Measurements from ENCODE around the gene CNGA1. TPM values are rescaled to one million over a fixed set of nuclear protein-coding genes. Genes with fewer than 3 reads are reported as not detected.

The CNGA1 gene
- total and polyA plus RNA-seq, 2 experiments from 2014 or later: 0.54 to 1.9 TPM

- Histone ChIP-seq H3K4me3 (no peak overlapping the region), H3K27me3 (no peaks in the 10 kb centered on the region), H3K27ac (no peak overlapping the region), H3K36me3 (no peaks in the 10 kb centered on the region), H3K9me3 (ENCODE audit: low read depth) (no peaks in the 10 kb centered on the region), H3K4me1 (ENCODE audit: low read depth) (no peaks in the 10 kb centered on the region)
- DNase-seq (ENCODE audit: low read depth in 1 of 2, low spot score in 1 of 2): no peak
- TF ChIP-seq, protein P1, sequence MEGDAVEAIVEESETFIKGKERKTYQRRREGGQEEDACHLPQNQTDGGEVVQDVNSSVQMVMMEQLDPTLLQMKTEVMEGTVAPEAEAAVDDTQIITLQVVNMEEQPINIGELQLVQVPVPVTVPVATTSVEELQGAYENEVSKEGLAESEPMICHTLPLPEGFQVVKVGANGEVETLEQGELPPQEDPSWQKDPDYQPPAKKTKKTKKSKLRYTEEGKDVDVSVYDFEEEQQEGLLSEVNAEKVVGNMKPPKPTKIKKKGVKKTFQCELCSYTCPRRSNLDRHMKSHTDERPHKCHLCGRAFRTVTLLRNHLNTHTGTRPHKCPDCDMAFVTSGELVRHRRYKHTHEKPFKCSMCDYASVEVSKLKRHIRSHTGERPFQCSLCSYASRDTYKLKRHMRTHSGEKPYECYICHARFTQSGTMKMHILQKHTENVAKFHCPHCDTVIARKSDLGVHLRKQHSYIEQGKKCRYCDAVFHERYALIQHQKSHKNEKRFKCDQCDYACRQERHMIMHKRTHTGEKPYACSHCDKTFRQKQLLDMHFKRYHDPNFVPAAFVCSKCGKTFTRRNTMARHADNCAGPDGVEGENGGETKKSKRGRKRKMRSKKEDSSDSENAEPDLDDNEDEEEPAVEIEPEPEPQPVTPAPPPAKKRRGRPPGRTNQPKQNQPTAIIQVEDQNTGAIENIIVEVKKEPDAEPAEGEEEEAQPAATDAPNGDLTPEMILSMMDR (IDR thresholded peaks at IDR 0.05; ENCODE audit: low read depth, low read length): no peak
Observed at GRCh38 chr4:47972721-47973120, 43.8 kb downstream of the CNGA1 start.

- Histone ChIP-seq H3K36me3 (no peaks in the 10 kb centered on the region), H3K4me3 (no peak overlapping the region), H3K4me1 (ENCODE audit: low read depth) (no peaks in the 10 kb centered on the region), H3K9me3 (ENCODE audit: low read depth) (no peaks in the 10 kb centered on the region), H3K27me3 (no peaks in the 10 kb centered on the region), H3K27ac (no peak overlapping the region)
- no peak for DNase-seq (ENCODE audit: low read depth in 1 of 2, low spot score in 1 of 2)
- TF ChIP-seq, protein P1 (IDR thresholded peaks at IDR 0.05; ENCODE audit: low read depth, low read length): no peak
Observed at GRCh38 chr4:47972181-47972580, 44.3 kb downstream of the CNGA1 start.

GRCh38 chr4:47968847-47969246 is 47.6 kb downstream of the CNGA1 start:
- no peak for DNase-seq (ENCODE audit: low read depth in 1 of 2, low spot score in 1 of 2)
- Histone ChIP-seq H3K4me3 (no peak overlapping the region), H3K27ac (no peak overlapping the region), H3K9me3 (ENCODE audit: low read depth) (no peaks in the 10 kb centered on the region), H3K4me1 (ENCODE audit: low read depth) (no peaks in the 10 kb centered on the region), H3K27me3 (no peaks in the 10 kb centered on the region), H3K36me3 (no peaks in the 10 kb centered on the region)
- TF ChIP-seq, protein P1 (IDR thresholded peaks at IDR 0.05; ENCODE audit: low read depth, low read length): no peak

GRCh38 chr4:47954677-47955076 is 61.8 kb downstream of the CNGA1 start:
- H3K27me3 ChIP-seq: no peaks in the 10 kb centered on the region
- no peaks in the 10 kb centered on the region for H3K9me3 ChIP-seq (ENCODE audit: low read depth)
- no peak for DNase-seq (ENCODE audit: low read depth in 1 of 2, low spot score in 1 of 2)

GRCh38 chr4:47954245-47954644 is 62.2 kb downstream of the CNGA1 start:
- Histone ChIP-seq H3K27ac (no peak overlapping the region), H3K4me1 (ENCODE audit: low read depth) (no peaks in the 10 kb centered on the region), H3K9me3 (ENCODE audit: low read depth) (no peaks in the 10 kb centered on the region), H3K4me3 (no peak overlapping the region), H3K36me3 (no peaks in the 10 kb centered on the region), H3K27me3 (no peaks in the 10 kb centered on the region)
- no peak for DNase-seq (ENCODE audit: low read depth in 1 of 2, low spot score in 1 of 2)
- TF ChIP-seq, protein P1 (IDR thresholded peaks at IDR 0.05; ENCODE audit: low read depth, low read length): no peak

More at GRCh38 chr4:47954677-47955076, 61.8 kb downstream of the CNGA1 start:
- Histone ChIP-seq H3K4me3 (no peak overlapping the region), H3K4me1 (ENCODE audit: low read depth) (no peaks in the 10 kb centered on the region), H3K27ac (no peak overlapping the region), H3K36me3 (no peaks in the 10 kb centered on the region)
- TF ChIP-seq, protein P1 (IDR thresholded peaks at IDR 0.05; ENCODE audit: low read depth, low read length): no peak

Data from cardiac muscle cell (in vitro differentiated cells and primary cell).